ENCODE measurements around the gene TEX11.

DNA sequence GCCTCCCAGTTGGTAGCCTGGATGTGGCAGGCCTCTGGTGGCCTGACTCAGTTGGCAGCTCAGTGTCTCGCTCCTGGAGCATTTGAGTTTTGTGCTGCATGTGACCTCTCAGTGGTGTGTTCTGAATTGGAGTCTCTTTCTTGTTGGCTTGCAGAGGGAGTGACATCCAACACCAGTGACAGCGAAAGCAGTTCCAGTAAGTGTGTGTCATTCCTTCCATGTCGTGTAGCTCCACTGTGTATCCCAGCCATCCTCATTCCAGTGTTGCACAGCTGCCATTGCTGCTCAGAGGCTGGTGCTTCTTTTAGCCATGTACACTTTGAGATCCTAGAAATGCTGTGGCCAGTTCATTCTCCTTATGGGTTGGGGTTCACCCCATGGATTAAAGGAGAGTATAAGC lies 411.5 kb downstream of the TEX11 start:
- TF ChIP-seq POLR2A (IDR thresholded peaks at IDR 0.05): no peak
- TF ChIP-seq, protein P1, sequence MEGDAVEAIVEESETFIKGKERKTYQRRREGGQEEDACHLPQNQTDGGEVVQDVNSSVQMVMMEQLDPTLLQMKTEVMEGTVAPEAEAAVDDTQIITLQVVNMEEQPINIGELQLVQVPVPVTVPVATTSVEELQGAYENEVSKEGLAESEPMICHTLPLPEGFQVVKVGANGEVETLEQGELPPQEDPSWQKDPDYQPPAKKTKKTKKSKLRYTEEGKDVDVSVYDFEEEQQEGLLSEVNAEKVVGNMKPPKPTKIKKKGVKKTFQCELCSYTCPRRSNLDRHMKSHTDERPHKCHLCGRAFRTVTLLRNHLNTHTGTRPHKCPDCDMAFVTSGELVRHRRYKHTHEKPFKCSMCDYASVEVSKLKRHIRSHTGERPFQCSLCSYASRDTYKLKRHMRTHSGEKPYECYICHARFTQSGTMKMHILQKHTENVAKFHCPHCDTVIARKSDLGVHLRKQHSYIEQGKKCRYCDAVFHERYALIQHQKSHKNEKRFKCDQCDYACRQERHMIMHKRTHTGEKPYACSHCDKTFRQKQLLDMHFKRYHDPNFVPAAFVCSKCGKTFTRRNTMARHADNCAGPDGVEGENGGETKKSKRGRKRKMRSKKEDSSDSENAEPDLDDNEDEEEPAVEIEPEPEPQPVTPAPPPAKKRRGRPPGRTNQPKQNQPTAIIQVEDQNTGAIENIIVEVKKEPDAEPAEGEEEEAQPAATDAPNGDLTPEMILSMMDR (IDR thresholded peaks at IDR 0.05): no peak

Measured in lower leg skin (tissue), 3 donors.